GM06990 (cell line): ENCODE results near the gene STXBP3.

ENCODE experiments used
- DNase-seq: peaks from one replicate; pipeline ENCODE4 v3.0.0-alpha.2; 2011; ENCODE audit not compliant: insufficient read length; ENCODE audit errors: extremely low read depth
- H3K27me3 ChIP-seq: replicated peaks from 2 replicates; pipeline ENCODE4 v1.6.0; 2011; ENCODE audit warnings: low read length; ENCODE audit not compliant: control insufficient read depth, insufficient read depth
- H3K36me3 ChIP-seq: 2 replicates; pipeline ENCODE4 v1.5.1; 2011; ENCODE audit warnings: low read length; ENCODE audit not compliant: control insufficient read depth, insufficient read depth
- H3K4me3 ChIP-seq: replicated peaks from 2 replicates; pipeline ENCODE4 v1.5.1; 2011; ENCODE audit warnings: low read depth, mild to moderate bottlenecking, control low read depth, low read length
- CTCF ChIP-seq: IDR thresholded peaks from 2 replicates; pipeline ENCODE4 v1.5.1; 2011; ENCODE audit warnings: low read length, control low read depth, mild to moderate bottlenecking, inconsistent platforms; ENCODE audit not compliant: insufficient read depth, poor library complexity, severe bottlenecking

The STXBP3 gene

GRCh38 chr1:108808438-108808837, 62.0 kb downstream of the STXBP3 start:
- no peak for DNase-seq
- Histone ChIP-seq H3K27me3 (no peaks in the 10 kb centered on the region), H3K4me3 (no peak overlapping the region), H3K36me3 (peaks cover 4% of the 10 kb centered on the region)
- TF ChIP-seq CTCF: no peak

GRCh38 chr1:108811611-108812010, 65.1 kb downstream of the STXBP3 start:
- no peak for DNase-seq
- no peak for TF ChIP-seq CTCF
- Histone ChIP-seq H3K27me3 (no peaks in the 10 kb centered on the region), H3K36me3 (no peaks in the 10 kb centered on the region; the same call in 1 of the 2 replicates), H3K4me3 (no peak overlapping the region)

DNA sequence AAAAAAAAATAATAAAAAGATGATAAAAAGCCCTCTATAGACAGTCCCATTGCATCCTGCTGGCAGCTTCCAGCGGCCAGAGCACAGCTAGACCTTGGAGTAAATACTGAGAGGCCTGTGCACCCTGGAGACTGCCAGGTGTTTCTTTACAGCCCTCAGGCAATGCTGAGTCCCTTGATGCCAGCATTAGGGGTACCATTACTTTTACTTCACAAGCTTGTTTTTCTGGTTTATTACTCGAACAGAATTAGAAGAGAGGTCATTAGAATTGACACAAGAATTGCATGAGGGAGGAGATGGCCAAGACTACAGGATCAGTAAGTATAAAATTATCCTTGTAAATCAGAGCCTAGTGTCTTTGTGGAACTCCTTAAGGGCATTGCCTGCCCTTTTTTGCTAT, 66.9 kb downstream of the STXBP3 start:
- TF ChIP-seq CTCF: no peak
- no peak for DNase-seq
- Histone ChIP-seq H3K4me3 (no peak overlapping the region), H3K27me3 (no peaks in the 10 kb centered on the region), H3K36me3 (no peaks in the 10 kb centered on the region; the same call in 1 of the 2 replicates)

DNA sequence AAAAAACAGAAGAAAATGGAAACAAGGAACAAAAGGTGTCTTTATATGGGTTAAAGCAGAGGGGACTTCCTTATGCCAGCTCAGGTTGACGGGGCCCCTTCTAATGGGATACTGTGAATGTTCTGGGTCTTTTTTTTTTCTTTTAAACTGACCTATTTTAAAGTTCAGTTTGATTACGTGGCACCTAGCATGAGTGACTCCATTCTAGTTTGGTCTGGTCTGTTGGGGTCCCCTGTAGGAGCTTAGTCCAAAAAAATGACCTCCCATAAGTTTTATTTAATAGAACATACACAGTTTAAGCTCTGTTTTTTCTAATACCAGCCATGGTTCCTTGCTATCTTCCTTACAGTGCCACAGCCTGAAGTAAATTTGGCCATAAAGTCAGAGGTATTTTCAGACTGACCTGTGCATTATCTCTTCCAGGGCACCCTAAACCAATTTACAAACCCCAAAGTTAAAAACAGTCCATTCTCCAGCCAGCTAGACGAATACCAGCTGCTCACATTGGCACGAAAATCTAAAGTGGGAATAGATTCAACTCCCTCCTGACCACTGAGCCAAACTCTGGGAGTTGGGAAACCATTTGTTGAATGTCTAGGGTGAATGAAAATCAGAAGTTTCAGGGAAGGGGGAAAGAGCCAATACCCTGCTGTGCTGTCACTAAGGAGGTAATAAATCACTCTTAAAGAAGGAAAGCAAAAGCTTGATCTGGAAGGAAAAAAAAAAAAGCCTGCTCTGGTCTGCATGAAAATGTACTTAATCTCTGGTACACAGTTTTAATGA, 68.1 kb downstream of the STXBP3 start:
- H3K4me3 ChIP-seq: no peak overlapping the region
- no peaks in the 10 kb centered on the region; the same call in 1 of the 2 replicates for H3K36me3 ChIP-seq
- no peaks in the 10 kb centered on the region for H3K27me3 ChIP-seq
- TF ChIP-seq CTCF: no peak
- no peak for DNase-seq

GRCh38 chr1:108815566-108815965, 69.1 kb downstream of the STXBP3 start:
- Histone ChIP-seq H3K27me3 (no peaks in the 10 kb centered on the region), H3K36me3 (no peaks in the 10 kb centered on the region; the same call in 1 of the 2 replicates), H3K4me3 (no peak overlapping the region)
- DNase-seq: no peak
- no peak for TF ChIP-seq CTCF
